UCSD-AML1 (cell line): ENCODE data around the gene RNF126.
"Not testable (repeated sequence)": the region's sequence is repeated elsewhere in the genome, so short reads cannot be mapped to it uniquely, and the experiment has no call there.

Source experiments
- DNase-seq: peaks from one replicate; lab custom pipeline; 2025; ENCODE audit not compliant: unreplicated experiment; lab: John Stamatoyannopoulos, UW

RNF126 gene

DNA sequence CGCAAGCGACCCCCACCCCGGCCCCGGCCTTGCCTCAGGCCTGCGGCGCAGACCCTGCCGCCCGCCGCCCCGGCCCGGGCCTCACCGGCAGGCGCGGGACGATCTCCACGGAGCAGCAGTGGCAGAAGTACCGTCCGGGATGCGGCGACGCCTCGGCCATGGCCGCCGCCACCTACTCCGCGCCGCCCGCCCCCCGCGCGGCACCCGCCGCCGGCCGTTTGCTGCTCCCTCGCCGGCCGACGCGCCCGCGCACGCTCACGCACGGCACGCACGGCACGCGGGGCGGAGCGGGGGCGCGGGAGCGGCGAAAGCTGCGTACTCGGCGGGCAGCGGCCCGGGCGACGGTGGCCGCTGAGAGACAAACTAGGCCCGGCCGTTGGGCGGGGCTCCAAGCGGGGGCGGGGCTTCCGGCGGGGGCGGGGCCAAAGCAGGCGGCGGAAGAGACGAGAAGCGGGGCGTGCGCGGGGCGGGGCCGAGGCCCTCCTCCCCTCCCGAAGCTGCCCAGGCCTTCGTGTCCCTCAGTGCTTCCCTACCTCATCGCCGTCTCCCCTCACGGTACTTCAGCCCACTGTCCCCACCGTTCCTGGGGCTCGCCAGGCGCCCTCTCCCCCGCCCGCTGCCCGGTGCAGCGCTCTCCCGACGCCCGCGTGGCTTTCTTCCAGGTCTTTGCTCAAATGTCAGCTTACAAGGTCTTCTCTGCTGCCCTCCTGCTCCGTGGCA is at the start of gene RNF126:
RNF126 (minus strand) TSS at position 253 of the 720 bp plus-strand sequence; CDS start at position 160, 93 bp downstream.
- DNase-seq, result peak; percentile 95

DNA sequence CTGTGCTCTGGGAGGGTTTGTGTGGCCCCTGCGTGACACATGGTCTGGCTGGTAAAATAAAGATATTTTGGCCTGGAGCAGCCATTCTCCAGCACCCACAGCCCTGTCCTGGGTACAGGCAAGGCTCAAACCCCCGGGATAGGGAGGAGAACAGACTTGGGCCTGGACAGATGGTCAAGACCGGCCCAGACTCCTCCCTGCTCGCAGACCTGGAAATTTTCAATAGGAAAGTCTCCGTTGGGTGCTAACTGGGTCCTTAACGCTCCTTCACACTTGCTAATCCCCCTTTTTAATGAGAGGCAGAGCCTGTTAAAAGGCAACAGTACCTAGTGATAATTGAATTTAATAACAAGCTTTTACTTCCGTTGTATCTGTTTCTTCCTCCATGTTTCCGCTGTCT is 48.2 kb upstream of the RNF126 start:
- no peak for DNase-seq

DNA sequence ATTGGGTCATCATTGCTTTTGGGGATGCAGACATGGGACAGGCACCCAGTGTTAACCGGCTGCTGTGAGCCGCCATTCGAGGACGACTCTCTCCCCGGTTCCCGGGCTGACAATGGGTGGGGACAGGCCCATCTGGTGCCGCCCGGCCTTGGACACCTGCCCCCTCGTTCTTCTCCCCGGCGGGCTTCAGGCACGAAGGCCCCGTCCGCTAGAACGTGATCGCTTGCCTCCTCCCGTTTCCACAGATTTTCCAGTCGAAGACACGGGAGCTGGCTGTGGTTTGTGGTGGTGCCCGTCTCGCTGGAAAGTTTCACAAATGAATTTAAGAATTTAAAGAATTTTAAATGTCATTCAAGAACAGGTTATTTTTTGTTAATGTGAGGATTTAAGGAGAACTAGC is 47.8 kb upstream of the RNF126 start:
- no peak for DNase-seq

DNA sequence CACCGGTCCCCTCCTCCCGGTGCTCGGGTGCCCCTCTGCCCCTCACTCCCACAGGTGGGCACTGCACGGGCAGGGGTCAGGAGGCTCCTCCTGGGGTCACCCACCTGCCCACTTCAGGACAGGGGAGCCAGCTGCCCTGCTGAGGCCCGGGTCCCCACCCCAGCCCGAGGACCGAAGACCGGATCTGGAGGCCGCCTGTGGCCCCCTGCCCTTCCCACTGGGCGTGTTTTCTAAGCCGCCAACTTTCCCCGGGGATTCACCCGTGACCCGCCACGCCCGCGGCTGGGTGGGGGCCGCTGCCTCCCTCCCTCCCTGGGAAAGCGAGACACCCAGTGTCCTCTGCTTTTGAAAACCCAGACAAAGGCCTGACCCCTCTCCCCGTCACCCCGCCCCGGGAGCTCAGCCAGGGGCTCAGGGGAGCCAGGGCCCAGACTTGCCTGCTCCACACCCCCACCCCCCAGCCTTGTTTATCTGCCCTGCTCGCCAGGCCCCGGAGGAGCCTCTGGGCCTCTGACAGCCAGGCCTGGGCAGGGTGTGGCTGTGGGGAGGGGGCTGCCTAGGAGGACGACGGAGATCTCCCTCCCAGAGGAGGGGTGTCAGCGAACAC is 47.1 kb upstream of the RNF126 start:
- DNase-seq, result no peak

DNA sequence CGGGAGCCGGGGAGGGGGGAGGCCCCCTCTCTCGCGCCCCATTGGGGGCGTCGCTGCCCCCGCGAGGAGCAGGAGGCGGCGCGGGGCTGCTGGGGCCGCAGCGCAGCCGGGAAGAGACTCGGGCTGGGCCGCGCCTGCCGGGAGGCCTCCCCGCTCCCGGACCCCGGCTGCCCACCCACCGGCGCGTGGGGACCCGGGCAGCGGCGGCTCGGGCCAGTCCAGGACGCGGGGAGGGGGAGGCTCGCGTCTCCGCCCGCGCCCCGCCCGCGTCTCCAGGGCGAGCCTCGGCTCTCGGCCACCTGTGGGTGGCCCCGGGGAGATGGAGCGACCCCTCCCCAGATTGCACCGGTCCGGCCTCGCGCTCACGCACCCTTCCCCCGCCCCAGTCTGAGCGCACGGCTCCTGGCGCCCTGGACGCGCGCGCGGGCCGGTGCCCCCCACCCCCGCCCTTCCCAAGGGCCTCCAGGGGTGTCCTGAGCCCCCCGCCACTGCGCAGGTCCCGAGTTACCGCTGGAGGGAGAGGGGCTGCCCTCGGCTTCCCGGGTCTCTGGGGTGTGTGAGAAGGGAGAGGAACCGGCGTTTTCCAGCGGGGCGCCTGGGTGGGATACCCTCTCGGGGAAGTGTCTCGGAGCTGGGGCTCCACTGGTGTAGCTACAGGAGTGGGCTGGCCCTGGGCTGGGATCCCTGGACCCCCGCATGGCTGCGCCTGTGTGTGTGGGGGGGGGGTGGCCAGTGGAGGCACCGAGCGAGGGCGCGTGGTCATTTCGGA is 46.4 kb upstream of the RNF126 start:
- DNase-seq, result no peak

DNA sequence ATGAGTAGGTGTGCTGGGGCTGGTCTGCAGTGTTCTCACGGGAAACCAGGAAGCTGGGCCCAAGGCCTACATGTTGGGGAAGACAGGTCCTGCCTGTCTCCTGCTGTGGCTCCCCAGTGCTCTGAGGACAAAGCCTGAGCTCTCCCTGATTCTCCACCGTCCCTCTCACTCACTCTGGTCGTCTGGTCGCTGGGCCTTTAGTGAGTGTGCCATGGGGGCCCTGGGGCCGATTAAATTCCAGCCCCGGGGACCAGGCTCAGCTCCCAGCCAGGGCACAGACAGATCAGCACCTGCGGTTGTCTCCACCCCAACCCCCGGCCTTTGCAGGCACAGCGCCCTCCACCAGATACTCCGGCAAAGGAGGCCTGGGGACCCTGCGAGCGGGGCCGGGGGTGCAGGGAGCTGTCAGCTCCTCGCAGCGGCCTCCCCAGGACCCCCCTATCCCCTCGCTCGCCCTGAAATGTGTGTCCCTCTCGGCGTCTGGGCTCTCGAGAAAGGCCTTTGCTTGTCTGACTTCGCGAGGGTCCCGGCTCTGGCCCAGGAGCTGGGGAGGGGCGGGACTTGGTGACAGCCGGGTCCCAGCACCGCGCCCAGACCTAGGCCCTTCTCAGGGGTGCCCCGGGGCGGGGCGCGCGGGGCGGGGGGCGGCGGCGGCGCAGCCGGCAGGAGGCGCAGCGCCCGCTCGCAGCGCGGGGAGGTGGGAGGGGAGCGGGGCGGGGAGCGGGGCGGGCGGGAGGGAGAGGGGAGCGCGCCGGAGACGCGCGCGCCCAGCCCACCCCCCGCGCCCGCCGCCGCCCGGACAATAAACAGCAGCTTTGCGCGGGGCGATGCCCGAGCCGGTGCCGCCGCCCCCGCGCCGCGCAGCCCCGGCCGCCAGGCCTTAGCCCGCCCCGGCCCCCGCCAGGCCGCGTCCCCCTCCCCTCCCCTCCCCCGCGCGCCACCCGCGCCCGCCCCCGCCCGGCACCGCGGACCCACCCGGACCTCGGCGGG is 45.4 kb upstream of the RNF126 start, which contains the start of gene PALM:
PALM (plus strand) TSS at position 782 of the 990 bp plus-strand sequence. CDS start 212 bp downstream, outside the sequence.
- peak; percentile 30 for DNase-seq

DNA sequence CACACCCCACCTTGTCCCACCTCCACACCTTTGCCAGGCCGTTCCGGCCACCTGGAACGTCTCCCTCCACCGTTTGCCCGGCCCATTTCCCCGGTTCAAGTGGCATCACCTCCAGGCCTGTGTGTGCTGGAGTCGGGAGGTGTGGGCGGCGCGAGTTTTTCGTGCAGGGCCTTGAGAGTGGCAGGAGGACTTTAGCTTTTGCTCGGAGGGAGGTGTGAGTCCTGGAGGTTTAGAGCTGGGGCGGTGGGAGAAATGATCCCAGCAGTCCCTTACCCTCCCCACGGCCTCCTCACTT is 41.4 kb upstream of the RNF126 start:
- no peak for DNase-seq

DNA sequence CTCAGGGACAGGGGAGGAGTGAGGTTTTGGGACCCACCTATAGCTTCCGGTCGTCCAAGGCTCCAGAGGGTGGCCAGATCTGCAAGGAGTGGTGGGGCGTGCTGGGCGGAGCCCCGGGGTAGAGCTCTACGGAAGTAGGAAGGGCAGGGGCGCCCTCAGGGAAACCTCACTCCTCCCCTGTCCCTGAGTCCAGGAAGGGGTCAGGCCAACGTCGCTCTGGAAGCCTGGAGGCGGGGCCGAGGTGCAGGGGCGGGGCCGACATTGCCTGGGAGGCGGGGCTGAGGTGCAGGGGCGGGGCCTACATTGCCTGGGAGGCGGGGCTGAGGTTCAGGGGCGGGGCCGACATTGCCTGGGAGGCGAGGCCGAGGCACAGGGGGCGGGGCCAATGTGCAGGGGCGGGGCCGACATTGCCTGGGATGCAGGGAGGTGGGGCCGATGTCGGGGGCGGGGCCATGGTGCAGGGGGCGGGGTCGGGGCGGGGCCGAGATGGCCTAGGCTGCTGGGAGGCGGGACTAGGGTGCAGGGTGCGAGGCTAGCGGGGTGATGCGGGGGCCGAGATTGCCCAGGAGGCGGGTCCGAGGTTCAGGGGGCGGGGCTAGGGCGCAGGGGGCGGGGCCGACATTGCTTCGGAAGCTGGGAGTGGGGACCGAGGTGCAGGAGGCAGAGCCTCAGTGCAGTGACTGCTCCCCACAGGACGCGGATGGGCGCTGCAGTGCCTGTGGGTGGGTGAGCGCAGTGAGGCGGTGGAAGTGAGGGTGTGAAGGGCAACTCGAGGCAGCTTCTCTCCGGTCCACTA is 40.8 kb upstream of the RNF126 start:
- DNase-seq, result peak; percentile 100

DNA sequence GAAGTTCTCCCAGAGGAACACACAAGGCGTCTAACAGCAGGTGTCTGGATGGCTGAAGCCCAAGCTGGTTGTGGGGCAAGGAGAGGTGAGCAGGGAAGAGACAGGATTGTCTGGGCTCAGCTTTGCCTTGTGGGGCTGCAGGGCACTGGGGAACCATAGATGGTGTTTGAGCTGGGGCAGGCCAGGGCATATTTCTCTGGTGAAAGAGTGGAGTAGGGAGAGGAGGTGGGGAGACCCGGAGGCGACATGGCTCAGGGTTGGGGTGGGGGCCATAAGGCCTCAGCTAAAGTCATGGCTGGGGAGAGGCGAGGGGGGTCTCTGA is 40.3 kb upstream of the RNF126 start:
- DNase-seq, result no peak

DNA sequence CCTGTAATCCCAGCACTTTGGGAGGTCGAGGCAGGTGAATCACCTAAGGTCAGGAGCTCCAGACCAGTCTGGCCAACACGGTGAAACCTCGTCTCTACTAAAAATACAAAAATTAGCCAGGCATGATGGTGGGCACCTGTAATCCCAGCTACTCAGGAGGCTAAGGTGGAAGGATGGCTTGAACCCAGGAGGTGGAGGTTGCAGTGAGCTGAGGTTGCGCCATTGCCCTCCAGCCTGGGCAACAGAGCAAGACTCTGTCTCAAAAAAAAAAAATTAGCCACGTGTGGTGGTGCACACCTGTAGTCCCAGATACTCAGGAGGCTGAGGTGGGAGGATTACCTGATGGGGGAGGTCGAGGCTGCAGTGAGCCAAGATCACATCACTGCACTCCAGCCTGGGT is 39.8 kb upstream of the RNF126 start:
- not testable (repeated sequence) for DNase-seq

DNA sequence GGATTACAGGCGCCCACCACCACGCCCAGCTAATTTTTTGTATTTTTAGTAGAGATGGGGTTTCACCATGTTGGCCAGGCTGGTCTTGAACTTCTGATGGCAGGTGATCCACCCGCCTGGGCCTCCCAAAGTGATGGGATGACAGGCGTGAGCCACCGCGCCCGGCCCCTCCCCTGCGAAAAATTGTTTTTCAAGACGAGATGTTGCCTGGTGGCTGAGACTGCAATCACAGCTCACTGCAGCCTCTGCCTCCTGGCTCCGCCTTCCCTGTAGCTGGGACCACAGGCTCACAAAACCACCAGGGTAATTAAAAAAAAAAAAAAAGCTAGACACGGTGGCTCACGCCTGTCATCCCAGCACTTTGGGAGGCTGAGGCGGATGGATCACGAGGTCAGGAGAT is 36.9 kb upstream of the RNF126 start:
- not testable (repeated sequence) for DNase-seq

DNA sequence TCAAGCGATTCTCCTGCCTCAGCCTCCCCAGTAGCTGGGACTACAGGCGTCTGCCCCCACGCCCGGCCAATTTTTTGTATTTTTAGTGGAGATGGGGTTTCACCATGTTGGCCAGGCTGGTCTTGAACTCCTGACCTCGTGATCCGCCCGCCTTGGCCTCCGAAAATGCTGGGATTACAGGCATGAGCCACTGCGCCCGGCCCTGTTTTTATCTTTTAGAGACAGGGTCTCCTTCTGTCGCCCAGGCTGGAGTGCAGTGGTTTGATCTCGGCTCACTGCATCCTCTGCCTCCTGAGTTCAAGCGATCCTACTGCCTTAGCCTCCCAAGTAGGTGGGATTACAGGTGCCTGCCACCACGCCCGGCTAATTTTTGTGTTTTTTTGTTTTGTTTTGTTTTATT is 35.5 kb upstream of the RNF126 start:
- not testable (repeated sequence) for DNase-seq

DNA sequence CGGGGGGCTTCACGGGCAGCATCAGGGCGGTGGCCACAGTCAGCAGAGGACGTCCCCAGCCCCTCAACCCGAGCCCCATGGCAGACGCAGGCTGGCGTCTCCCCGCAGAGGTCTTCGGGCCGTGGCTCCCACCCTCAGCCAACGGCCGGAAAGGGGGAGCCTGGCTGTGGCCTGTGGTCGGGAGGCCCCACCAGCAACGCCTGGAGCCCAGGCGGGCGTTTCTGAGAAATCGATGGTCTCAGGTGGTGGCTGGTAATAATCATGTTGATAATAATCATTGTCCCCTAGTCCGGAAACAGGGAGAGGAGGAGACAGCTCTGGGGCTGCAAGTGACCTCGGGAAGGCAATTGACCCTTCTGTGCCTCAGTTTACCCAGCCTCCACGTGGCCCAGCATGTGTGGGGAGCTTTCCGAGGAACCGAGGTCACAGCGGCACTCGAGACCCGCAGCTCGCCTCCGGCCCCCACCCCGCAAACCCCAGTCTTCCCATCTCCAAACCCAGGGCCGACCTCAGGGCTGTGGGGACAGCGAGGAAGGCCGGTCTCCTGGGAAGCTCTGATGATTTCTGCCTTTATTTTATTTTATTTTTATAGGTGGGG is 32.4 kb upstream of the RNF126 start, which contains the start of gene PRSS57:
PRSS57 (minus strand) TSS at position 101 of the 598 bp plus-strand sequence; CDS start at position 79, 22 bp downstream.
- DNase-seq, result no peak

DNA sequence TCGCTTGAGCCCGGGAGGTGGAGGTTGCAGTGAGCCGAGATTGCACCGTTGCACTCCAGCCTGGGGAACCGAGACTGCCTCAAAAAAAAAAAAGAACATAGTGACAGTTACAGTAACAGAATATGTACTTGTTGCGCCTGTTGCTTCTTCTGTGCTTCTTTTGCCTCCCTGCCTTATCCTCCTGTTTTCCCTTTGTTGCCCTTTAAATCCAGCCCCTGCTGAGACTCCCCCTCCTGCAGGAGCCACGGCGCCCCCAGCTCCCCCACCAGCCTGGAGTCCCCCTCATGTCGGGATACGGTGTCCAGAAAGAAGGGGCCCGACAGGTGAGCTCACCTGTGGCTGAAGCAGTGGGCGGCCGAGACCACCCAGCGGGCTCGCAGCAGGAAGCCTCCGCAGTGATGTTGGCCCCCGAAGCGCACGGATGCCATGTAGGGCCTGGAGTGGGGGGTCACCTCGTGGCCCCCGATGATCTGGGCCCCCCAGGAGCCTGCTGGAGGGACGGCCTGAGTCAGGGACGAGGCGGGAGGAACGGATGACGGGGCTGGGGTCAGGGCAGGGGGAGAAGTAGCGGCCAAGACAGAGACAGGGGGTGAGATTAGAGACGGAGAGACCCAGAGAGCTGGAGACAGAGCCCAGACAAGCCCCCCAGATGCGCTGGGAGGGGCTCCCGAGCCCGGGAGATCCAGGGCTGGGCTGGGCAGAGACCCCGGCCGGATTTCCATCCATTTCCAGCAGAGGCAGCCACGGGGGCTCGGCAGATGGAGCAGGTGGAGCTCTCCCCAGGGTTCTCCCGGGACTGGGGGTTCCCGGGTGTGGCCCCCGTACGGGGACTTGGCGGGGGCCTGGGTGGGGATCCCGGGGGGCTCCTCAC is 31.7 kb upstream of the RNF126 start:
- no peak for DNase-seq

DNA sequence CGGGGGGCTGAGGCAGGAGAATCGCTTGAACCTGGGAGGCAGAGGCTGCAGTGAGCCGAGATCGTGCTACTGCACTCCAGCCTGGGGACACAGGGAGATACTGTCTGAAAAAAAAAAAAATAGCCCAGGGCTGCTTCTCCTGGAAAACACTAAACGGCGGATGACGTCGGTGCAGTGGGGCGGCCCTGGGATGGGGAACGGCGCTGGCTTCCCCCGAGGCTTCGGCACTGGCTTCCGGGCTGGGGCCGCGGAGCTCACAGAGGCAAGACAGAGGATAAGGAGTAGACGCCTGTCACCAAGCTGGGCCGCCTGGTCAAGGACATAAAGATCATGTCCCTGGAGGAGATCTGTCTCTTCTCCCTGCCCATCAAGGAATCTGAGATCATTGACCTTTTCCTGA is 27.2 kb upstream of the RNF126 start:
- no peak for DNase-seq

DNA sequence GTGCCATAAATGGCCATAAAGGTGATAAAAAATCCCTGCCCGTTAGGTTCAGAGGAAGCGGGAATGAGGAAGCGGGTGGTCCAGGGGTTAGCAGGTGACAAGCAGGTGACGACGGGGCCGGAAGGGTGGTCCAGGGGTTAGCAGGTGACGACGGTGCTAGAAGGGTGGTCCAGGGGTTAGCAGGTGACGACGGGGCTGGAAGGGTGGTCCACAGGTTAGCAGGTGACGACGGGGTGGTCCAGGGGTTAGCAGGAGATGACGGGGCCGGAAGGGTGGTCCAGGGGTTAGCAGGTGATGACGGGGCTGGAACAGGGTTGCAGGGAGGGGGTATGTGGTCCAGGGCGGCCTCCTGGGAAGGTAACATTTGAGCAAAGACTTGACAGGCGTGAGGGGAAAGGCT is 26.0 kb upstream of the RNF126 start:
- no peak for DNase-seq

DNA sequence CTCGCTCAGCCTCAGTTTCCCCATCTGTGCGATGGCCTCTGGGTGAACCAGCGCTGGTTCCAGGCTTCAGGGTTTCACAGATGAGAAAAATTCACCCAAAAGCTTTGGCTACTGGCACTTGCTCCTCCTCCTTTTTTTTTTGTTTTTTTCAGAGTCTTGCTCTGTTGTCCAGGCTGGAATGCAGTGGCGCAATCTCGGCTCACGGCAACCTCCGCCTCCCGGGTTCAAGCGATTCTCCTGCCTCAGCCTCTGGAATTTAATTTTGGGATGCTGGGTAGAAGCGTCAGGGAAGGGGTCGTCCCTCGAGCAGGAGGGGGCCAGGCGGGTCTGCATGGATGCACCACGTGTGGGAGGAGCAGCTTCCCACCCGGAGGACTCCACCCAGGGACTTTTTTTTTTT is 25.2 kb upstream of the RNF126 start:
- DNase-seq, result no peak

DNA sequence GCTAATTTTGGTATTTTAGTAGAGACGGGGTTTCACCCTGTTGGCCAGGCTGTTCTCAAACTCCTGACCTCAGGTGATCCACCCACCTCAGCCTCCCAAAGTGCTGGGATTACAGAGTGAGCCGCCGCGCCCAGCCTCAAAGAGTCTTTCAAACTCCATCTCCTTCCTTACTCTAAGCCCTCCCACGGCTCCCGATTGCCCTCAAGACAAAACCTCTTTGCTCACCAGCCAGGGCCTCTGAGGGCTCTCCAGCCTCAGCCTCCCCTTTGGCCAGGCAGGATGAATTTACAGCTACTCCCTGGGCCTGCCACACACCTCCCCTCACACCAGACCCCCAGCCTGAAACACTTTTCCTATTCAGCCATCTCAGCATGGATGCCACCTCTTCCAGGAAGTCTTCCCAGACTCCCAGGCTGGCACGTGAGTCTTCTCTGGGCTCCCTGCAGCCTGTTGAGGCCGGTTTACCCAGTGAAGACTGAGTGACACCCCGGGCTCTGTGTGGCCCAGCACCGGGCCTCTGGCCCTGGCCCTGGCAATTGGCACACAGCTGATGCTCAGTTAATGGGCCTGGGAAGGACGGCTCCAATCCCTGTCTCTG is 24.7 kb upstream of the RNF126 start:
- no peak for DNase-seq
